WTC11 (cell line): ENCODE data around the gene ELFN2. TPM values are rescaled to one million over a fixed set of nuclear protein-coding genes. Genes with fewer than 3 reads are reported as not detected.

Experiments used
- ATAC-seq: fragments of 200-7000 bp; cut with Tn5 transposase; 2 replicates; pipeline ENCODE4 v1.10.0; 2021; ENCODE audit warnings: mild to moderate bottlenecking, moderate library complexity
- CTCF ChIA-PET: fragments of 300-600 bp; sonication (Branson Sonifier 250); formaldehyde crosslinking; loops from one replicate; lab custom pipeline; 2021; ENCODE audit warnings: antibody characterized with exemption; lab: Charles Lee
- POLR2A ChIA-PET: fragments of 350-600 bp; sonication (Branson Sonifier 250); formaldehyde crosslinking; loops from one replicate; lab custom pipeline; 2021; ENCODE audit warnings: antibody characterized with exemption; lab: Charles Lee
- DNase-seq: peaks from one replicate; pipeline ENCODE4 v3.0.0; 2021; ENCODE audit warnings: low spot score
- H3K27ac Mint-ChIP-seq: 2 replicates; pipeline ENCODE4 v1.8.0; 2021; ENCODE audit warnings: mixed read lengths
- H3K27me3 Mint-ChIP-seq: 2 replicates; pipeline ENCODE4 v1.8.0; 2021; ENCODE audit warnings: low read depth, mild to moderate bottlenecking, moderate library complexity, mixed read lengths
- H3K36me3 Mint-ChIP-seq: 2 replicates; pipeline ENCODE4 v1.8.0; 2021; ENCODE audit warnings: mixed read lengths
- H3K4me1 Mint-ChIP-seq: 2 replicates; pipeline ENCODE4 v1.8.0; 2022; ENCODE audit warnings: mixed read lengths
- H3K4me3 Mint-ChIP-seq: 2 replicates; pipeline ENCODE4 v1.8.0; 2021; ENCODE audit warnings: mild to moderate bottlenecking, moderate library complexity, mixed read lengths
- H3K9me3 Mint-ChIP-seq: 2 replicates; pipeline ENCODE4 v1.8.0; 2021; ENCODE audit warnings: mixed read lengths
- ATF3 ChIP-seq: sonication (generic); formaldehyde crosslinking; conservative IDR thresholded peaks from 2 replicates; pipeline ENCODE4 v1.8.1; 2022; ENCODE audit warnings: mild to moderate bottlenecking, missing genetic modification reagents
- HMGXB4 ChIP-seq: sonication (generic); formaldehyde crosslinking; IDR thresholded peaks from 2 replicates; pipeline ENCODE4 v1.8.1; 2023; ENCODE audit warnings: mild to moderate bottlenecking, moderate library complexity, missing genetic modification reagents
- NFYB ChIP-seq: sonication (generic); formaldehyde crosslinking; conservative IDR thresholded peaks from 2 replicates; pipeline ENCODE4 v1.8.0; 2022; ENCODE audit warnings: low read depth, missing genetic modification reagents
- PRDM15 ChIP-seq: sonication (generic); formaldehyde crosslinking; IDR thresholded peaks from 2 replicates; pipeline ENCODE4 v1.8.0; 2022; ENCODE audit warnings: missing genetic modification reagents
- PREB ChIP-seq: sonication (generic); formaldehyde crosslinking; IDR thresholded peaks from 2 replicates; pipeline ENCODE4 v1.8.1; 2022; ENCODE audit warnings: mild to moderate bottlenecking, missing genetic modification reagents, moderate library complexity, borderline replicate concordance
- STAT6 ChIP-seq: sonication (generic); formaldehyde crosslinking; conservative IDR thresholded peaks from 2 replicates; pipeline ENCODE4 v1.8.1; 2023; ENCODE audit warnings: mild to moderate bottlenecking, low read depth, missing genetic modification reagents, moderate library complexity
- ZNF423 ChIP-seq: fragments of 250-450 bp; sonication (Bioruptor Pico); IDR thresholded peaks from 2 replicates; pipeline ENCODE4 v2.1.2; 2022; ENCODE audit warnings: mild to moderate bottlenecking, moderate library complexity
- ZNF425 ChIP-seq: fragments of 250-450 bp; sonication (Bioruptor Pico); conservative IDR thresholded peaks from 2 replicates; pipeline ENCODE4 v1.9.0; 2021; ENCODE audit warnings: mild to moderate bottlenecking
- total RNA-seq: library from RNA; stranded (reverse); gene quantifications from 3 replicates; pipeline ENCODE4 v1.2.3, GENCODE V29; 2021

Gene ELFN2
- total RNA-seq, 1 experiment from 2014 or later = 0.87 TPM

GRCh38 chr22:37334461-37334858 is 92.8 kb downstream of the ELFN2 start:
- POLR2A ChIA-PET = interaction anchor here (0.7 kb wide), 1 partner anchor 265 kb away, joined by 3 read pairs; no protein-coding TSS in a partner anchor
- H3K36me3 Mint-ChIP-seq = no peaks in the 10 kb centered on the region
- H3K4me1 Mint-ChIP-seq = peaks cover 34% of the 10 kb centered on the region
- DNase-seq (peak; percentile 48), ATAC-seq (peak; percentile 6)
- H3K4me3 Mint-ChIP-seq = peak overlapping the region; percentile 74
- no peak overlapping the region for H3K27ac Mint-ChIP-seq
- peaks cover 26% of the 10 kb centered on the region for H3K27me3 Mint-ChIP-seq
- CTCF ChIA-PET = interaction anchor here (0.8 to 2.6 kb wide), 23 partner anchors 10 to 274 kb away, joined by 3 to 22 read pairs (median 4); partner anchors contain the start of gene GGA1
- TF ChIP-seq ZNF423 (CRISPR knock-in tag) (peak; percentile 82), PRDM15 (CRISPR knock-in tag) (peak; percentile 33; the same call in 1 of the 2 replicates), STAT6 (CRISPR knock-in tag) (no peak), HMGXB4 (CRISPR knock-in tag) (0 out of 2 replicates have a peak, but pooled peaks have one; percentile 41)
- H3K9me3 Mint-ChIP-seq = no peaks in the 10 kb centered on the region

- peaks cover 29% of the 10 kb centered on the region for H3K27me3 Mint-ChIP-seq
- H3K4me1 Mint-ChIP-seq = peaks cover 34% of the 10 kb centered on the region
- no peak overlapping the region for H3K27ac Mint-ChIP-seq
- no peak for TF ChIP-seq PREB (CRISPR knock-in tag)
- TF ChIP-seq ATF3 (CRISPR knock-in tag) = no peak
- TF ChIP-seq ZNF425 (CRISPR knock-in tag) = no peak
- TF ChIP-seq NFYB (CRISPR knock-in tag) = no peak
- TF ChIP-seq STAT6 (CRISPR knock-in tag) = no peak
- peak overlapping the region; percentile 69 for H3K4me3 Mint-ChIP-seq
- no peaks in the 10 kb centered on the region for H3K9me3 Mint-ChIP-seq
- ChIA-PET CTCF (interaction anchor here (0.8 to 2.6 kb wide), 23 partner anchors 9 to 274 kb away, joined by 3 to 22 read pairs (median 4); partner anchors contain the start of gene GGA1), POLR2A (interaction anchor here (0.7 kb wide), 1 partner anchor 264 kb away, joined by 3 read pairs; no protein-coding TSS in a partner anchor)
- no peak for ATAC-seq
- H3K36me3 Mint-ChIP-seq = no peaks in the 10 kb centered on the region
- no peak for DNase-seq
Observed at GRCh38 chr22:37333724-37334460, 93.4 kb downstream of the ELFN2 start.
